HG03175 (cell line): ENCODE results near the gene NXN.
"Not testable (repeated sequence)": the region's sequence is repeated elsewhere in the genome, so short reads cannot be mapped to it uniquely, and the experiment has no call there.

Source experiments
- ATAC-seq: cut with Tn5 transposase; IDR thresholded peaks from one replicate; pipeline ENCODE4 v1.9.1; 2021; ENCODE audit warnings: mild to moderate bottlenecking, moderate library complexity; ENCODE audit not compliant: unreplicated experiment

NXN gene

DNA sequence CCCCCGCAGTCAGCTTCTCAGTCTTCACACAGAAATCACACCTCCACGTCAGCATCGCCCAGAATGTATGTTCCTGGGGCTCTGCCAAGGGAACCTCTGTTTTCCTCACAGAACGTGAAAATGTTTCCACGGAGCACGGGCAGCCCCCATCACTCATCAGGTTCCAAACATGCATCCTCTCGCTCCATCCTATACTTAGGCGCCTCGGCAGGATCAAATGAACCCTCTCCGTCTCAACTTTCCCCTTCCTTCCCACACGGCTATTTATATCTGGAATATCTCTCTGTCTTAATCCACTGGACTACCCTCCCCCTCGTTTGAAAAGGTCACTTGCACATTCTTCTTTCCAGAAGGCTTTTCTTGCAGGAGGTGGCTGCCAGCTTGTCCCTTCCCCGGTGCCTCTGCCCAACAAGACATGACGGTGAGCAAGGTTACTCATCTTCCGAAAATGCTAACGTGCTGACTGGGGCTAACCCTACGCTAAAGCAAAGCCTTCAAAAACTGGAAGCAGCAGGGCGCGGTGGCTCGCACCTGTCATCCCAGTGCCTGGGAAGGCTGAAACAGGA, 21.6 kb downstream of the NXN start:
- no peak for ATAC-seq

DNA sequence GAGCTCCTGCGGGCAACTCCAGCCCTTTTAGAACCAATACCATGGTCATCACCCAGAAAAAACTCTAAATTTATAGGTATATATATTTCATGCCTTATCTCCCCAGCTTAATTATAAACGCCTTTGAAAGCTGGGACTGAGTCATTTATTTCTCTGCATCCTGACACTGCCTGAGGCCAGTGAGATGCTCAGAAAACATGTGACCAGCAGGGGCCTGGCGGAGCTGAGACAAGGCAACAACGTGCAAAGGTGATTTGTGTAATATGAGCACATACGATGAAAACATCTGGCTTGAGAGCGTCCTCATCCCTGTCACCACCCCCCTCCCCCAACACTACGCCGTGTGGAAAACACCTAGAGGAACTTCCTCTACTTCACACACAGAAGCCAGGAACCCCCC, 22.7 kb downstream of the NXN start:
- no peak for ATAC-seq

- ATAC-seq = no peak
These were observed 25.0 kb downstream of the NXN start for GRCh38 chr17:954431-955164.

DNA sequence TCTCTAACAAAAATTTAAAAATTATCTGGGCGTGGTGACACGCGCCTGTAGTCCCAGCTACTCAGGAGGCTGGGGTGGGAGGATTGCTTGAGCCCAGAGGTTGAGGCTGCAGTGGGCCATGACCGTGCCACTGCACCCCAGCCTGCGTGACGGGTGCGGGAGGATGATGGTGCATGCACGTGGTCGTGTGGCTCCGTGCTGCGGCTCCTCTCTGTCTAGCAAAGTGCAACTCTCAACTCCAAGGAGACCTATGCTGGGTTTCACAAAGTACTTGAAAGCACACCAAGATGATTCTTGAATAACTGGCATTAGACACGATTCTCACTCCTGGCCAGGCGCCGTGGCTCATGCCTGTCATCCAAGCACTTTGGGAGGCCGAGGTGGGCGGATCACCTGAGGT, 25.8 kb downstream of the NXN start:
- no peak for ATAC-seq

GRCh38 chr17:952592-952991, 27.0 kb downstream of the NXN start:
- not testable (repeated sequence) for ATAC-seq

- no peak for ATAC-seq
These were observed 28.0 kb downstream of the NXN start for GRCh38 chr17:951325-952132.

DNA sequence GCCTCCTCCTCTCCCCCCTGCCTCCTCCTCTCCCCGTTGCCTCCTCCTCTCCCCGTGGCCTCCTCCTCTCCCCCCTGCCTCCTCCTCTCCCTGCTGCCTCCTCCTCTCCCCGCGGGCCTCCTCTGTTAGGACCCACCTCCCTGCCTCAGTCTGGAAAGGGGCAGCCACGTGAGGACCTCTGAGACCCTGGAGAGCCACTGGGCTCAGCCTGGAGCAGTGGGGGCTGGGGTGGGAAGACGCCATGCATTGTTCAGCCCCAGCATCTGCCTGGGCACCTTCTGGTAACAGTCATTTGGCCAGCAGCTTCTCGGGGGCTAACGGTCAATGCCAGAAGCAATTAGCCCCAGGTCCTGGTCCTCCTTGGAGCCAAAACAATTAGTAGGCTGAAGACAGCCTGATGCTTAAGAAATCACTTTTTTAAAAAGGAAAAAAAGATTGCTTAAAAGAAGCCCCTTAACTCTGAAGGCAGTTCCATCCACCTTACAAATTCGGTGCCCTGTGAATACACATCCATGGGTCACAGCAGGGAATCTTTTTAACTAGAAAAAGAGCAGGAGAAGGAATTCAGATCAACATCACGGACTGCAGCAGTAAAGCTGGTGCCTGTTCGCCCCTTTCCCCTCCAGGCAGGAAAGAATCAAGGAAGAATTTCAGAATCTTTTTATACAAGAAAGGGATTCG, 29.8 kb downstream of the NXN start:
- ATAC-seq = no peak

DNA sequence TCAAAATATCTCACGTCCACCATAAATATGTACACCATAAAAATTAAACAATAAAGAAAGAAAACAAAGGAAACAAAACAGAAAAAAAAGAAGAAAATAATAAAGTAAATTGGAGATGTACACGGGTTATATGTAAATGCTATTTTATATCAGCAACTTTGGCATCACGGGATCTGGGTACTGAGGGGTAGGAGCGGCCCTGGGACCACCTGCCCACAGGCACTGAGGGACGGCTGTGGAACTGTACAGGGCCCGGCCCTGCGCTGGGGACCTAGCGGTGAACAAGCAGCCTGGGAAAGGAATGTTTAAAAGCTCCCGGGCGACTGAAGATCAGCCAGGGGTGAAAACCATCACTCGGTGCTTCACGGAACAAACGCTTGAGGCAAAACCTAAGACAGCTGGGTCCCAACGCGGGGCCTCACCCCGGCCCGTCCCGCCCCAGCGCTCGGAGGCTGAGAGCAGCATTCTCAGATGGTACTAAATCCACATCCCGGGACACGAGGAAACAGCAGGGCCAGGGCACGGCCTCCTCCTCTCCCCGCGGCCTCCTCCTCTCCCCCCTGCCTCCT, 31.2 kb downstream of the NXN start:
- ATAC-seq = no peak

- no peak for ATAC-seq
These were observed 32.9 kb downstream of the NXN start for GRCh38 chr17:946510-947236.

DNA sequence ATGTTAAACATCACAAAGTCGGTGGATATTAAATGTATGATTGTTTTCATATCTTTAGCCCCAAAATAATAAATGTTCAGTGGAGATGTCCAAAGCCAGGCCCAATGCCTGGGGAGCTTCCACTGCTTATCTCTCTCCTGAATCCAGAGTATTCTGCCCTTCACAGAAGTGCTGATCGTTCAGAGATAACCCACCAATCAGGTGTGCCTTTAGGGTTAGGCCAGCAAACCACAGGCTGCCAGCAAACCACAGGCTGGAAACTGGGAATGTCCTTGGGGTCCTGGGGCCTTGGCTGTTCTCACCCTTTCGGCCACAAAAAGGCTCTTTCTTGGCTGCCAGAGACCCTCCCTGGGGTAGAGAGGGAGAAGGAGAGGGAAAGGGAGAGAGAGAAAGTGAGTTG, 33.9 kb downstream of the NXN start:
- ATAC-seq = no peak

- no peak for ATAC-seq
These were observed 35.2 kb downstream of the NXN start for GRCh38 chr17:944266-944826.

GRCh38 chr17:935485-935884, 44.1 kb downstream of the NXN start:
- no peak for ATAC-seq

DNA sequence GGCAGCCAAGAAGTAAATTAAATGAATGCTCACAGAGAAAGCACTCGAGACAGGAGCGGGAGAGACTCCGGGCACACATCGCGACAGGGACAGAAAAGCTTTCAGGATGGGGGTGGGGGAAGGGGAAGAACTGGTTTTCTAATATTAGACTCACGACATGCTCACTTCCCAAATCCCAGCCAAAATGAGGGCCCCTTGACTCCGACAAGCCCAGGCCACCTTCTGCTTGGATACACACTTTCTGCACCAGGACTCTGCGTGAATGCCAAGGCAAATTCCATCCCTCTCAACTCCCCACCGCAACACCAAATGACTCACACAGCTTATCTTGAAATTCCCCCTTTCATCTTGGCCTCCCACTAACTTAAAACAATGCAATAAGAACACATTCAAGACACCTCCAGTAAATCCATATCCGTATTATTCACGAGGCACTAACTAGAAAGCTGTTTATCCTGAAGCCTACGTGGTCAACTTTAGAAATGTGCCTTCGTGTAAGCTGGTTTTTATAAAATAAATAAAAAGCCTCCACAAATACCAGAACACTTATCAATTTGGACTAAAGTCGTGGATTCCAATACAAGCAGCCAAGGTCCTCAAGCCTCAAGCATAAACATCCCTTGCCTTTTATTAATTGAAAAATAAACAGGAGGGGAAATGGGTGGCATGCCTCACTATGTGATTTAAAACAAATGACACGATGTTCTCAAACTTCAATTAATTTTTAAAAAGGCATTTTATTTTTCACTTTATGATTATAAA, 46.1 kb downstream of the NXN start:
- ATAC-seq = no peak

DNA sequence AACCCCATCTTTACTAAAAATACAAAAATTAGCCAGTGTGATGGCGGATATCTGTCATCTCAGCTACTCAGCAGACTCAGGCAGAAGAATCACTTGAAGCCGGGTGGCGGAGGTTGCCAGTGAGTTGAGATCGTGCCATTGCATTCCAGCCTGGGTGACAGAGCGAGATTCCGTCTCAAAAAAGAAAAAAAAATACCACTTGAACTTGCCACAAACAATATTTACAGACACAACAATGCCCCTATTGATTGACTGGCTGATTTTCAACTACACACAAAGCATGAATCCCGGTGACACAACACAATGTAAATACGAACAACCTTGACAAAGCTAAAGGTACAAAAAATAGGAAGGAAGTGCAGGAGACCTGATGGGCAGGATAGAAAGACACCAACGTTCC, 49.3 kb downstream of the NXN start:
- no peak for ATAC-seq

GRCh38 chr17:929586-929985, 50.0 kb downstream of the NXN start:
- ATAC-seq = no peak

GRCh38 chr17:927611-928461, 51.7 kb downstream of the NXN start:
- ATAC-seq = no peak

GRCh38 chr17:925817-926216, 53.8 kb downstream of the NXN start:
- ATAC-seq = no peak

- no peak for ATAC-seq
These were observed 54.7 kb downstream of the NXN start for GRCh38 chr17:924711-925475.
